SU-DHL-6 (cell line): Measurements from ENCODE around the gene CLCNKA.

Experiments
- H2AFZ ChIP-seq: fragments of 200-600 bp; sonication (generic); 2 replicates; pipeline ENCODE4 v1.6.1; 2014; ENCODE audit warnings: low read depth, mild to moderate bottlenecking, moderate library complexity, mixed read lengths, antibody characterized with exemption, low read length; ENCODE audit not compliant: severe bottlenecking
- H3F3A ChIP-seq: fragments of 200-600 bp; shearing (Covaris generic); 2 replicates; pipeline ENCODE4 v1.6.0; 2016; ENCODE audit warnings: antibody characterized with exemption, mild to moderate bottlenecking; ENCODE audit not compliant: insufficient read depth
- H3K27ac ChIP-seq: fragments of 200-600 bp; sonication (generic); 2 replicates; pipeline ENCODE4 v1.5.1; 2016; ENCODE audit warnings: low read depth, mild to moderate bottlenecking, low read length, moderate library complexity, mixed read lengths
- H3K27me3 ChIP-seq: fragments of 200-600 bp; sonication (generic), shearing (Covaris generic); 2 replicates; pipeline ENCODE4 v1.6.0; 2014; ENCODE audit warnings: mild to moderate bottlenecking, low read length
- H3K36me3 ChIP-seq: fragments of 200-600 bp; sonication (generic); 2 replicates; pipeline ENCODE4 v1.6.1; 2014; ENCODE audit warnings: mild to moderate bottlenecking, low read length, mixed read lengths
- H3K4me2 ChIP-seq: fragments of 300-600, 200-600 bp; shearing (Covaris generic), sonication (generic); 2 replicates; pipeline ENCODE4 v1.6.0; 2014; ENCODE audit warnings: low read length, low read depth, mild to moderate bottlenecking; ENCODE audit not compliant: poor library complexity, severe bottlenecking
- H3K4me3 ChIP-seq: fragments of 200-600 bp; sonication (generic); 2 replicates; pipeline ENCODE4 v1.5.1; 2014; ENCODE audit warnings: antibody characterized with exemption, low read length, mild to moderate bottlenecking, mixed read lengths; ENCODE audit not compliant: insufficient read depth, poor library complexity, severe bottlenecking
- H3K79me2 ChIP-seq: fragments of 200-600 bp; sonication (generic); 2 replicates; pipeline ENCODE4 v1.6.1; 2014; ENCODE audit warnings: mild to moderate bottlenecking, low read length, moderate library complexity; ENCODE audit not compliant: insufficient read depth
- H3K9ac ChIP-seq: fragments of 200-600 bp; sonication (generic); 2 replicates; pipeline ENCODE4 v1.7.0; 2014; ENCODE audit warnings: mild to moderate bottlenecking, low read length
- H3K9me2 ChIP-seq: fragments of 200-600 bp; sonication (generic); replicated peaks from 2 replicates; pipeline ENCODE4 v1.6.1; 2014; ENCODE audit warnings: low read length; ENCODE audit not compliant: insufficient read depth
- H3K9me3 ChIP-seq: fragments of 200-600 bp; sonication (generic); 2 replicates; pipeline ENCODE4 v1.6.1; 2014; ENCODE audit warnings: low read length, mixed read lengths; ENCODE audit not compliant: insufficient read depth
- H4K20me1 ChIP-seq: fragments of 200-600 bp; sonication (generic); 2 replicates; pipeline ENCODE4 v1.6.1; 2014; ENCODE audit warnings: low read depth, mild to moderate bottlenecking, antibody characterized with exemption, low read length, moderate library complexity, mixed read lengths
- EZH2phosphoT487 ChIP-seq: fragments of 200-600 bp; sonication (generic), shearing (Covaris generic); conservative IDR thresholded peaks from 2 replicates; pipeline ENCODE4 v1.6.1; 2018; ENCODE audit warnings: mild to moderate bottlenecking, antibody characterized with exemption, low read length, moderate library complexity, mixed read lengths
- TF ChIP-seq, protein P1 (sequence below): fragments of 200-600 bp; sonication (generic); IDR thresholded peaks from one replicate; pipeline ENCODE4 v1.5.1; 2017; ENCODE audit warnings: antibody characterized with exemption, mild to moderate bottlenecking, low read length, moderate library complexity; ENCODE audit not compliant: insufficient read depth, poor library complexity, severe bottlenecking

Gene CLCNKA

DNA sequence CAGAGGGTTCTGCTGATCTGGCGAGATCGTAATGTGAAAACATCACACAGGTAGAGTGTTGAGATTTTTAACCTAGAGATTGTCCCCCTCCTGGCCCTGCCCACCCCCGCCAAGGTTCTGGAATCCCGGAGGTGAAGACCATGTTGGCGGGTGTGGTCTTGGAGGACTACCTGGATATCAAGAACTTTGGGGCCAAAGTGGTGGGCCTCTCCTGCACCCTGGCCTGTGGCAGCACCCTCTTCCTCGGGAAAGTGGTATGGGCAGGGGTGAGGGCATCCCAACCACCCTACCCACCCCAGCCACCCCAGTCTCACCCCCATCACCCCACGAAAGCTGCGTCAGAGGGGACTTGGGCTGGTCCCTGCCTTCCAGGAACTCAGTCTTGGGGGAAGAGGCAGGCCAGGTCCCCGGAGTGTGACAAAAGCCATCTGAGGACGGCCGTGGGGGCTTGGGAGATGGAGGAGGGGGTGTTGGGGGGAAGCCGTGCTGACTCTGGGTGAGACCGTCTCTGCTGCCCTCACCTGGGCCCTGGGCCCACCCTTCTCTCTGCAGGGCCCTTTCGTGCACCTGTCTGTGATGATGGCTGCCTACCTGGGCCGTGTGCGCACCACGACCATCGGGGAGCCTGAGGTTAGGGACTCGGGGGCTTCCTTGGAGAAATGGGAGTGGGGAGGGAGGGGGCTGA lies 26.1 kb downstream of the CLCNKA start:
- Histone ChIP-seq H3K4me3 (no peak overlapping the region), H3K9ac (no peak overlapping the region), H3K79me2 (no peaks in the 10 kb centered on the region), H3K9me3 (no peaks in the 10 kb centered on the region), H3K9me2 (no peaks in the 10 kb centered on the region), H3K36me3 (no peaks in the 10 kb centered on the region), H3F3A (no peaks in the 10 kb centered on the region), H3K27me3 (no peaks in the 10 kb centered on the region), H4K20me1 (no peaks in the 10 kb centered on the region), H3K4me2 (no peak overlapping the region), H2AFZ (no peak overlapping the region), H3K27ac (no peak overlapping the region)
- TF ChIP-seq, protein P1, sequence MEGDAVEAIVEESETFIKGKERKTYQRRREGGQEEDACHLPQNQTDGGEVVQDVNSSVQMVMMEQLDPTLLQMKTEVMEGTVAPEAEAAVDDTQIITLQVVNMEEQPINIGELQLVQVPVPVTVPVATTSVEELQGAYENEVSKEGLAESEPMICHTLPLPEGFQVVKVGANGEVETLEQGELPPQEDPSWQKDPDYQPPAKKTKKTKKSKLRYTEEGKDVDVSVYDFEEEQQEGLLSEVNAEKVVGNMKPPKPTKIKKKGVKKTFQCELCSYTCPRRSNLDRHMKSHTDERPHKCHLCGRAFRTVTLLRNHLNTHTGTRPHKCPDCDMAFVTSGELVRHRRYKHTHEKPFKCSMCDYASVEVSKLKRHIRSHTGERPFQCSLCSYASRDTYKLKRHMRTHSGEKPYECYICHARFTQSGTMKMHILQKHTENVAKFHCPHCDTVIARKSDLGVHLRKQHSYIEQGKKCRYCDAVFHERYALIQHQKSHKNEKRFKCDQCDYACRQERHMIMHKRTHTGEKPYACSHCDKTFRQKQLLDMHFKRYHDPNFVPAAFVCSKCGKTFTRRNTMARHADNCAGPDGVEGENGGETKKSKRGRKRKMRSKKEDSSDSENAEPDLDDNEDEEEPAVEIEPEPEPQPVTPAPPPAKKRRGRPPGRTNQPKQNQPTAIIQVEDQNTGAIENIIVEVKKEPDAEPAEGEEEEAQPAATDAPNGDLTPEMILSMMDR, result no peak
- no peak for TF ChIP-seq EZH2phosphoT487

DNA sequence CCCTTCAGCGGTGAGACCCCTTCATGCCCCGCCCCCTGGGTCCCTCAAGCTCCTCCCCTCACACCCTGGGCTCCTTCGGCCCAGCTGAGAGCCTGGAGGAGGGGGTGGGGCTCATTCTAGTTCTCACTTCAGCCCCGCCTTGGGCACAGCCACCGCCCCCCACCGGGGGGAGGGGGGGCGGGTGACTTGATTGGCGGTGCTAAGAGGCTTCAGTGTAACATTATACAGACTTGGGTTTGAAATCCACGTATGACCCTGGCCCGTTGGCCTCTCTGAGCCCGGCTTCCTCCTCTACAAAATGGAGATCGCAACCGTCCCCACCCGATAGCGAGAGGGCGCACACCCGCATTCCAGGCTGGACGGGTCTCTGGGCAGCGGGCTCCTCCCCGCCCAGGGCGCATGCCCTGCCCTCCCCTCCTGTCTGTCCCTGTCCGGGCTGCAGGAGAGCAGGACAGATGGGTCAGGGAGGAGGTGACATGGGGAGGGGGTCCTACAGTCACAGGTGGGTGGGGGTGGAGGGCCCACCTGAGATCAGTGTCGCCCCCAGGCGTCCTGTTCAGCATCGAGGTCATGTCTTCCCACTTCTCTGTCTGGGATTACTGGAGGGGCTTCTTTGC lies 26.8 kb downstream of the CLCNKA start:
- H3K9me2 ChIP-seq, result no peaks in the 10 kb centered on the region
- no peak overlapping the region for H3K27ac ChIP-seq
- H3F3A ChIP-seq, result no peaks in the 10 kb centered on the region
- TF ChIP-seq, protein P1, result no peak
- TF ChIP-seq EZH2phosphoT487, result no peak
- H3K36me3 ChIP-seq, result no peaks in the 10 kb centered on the region
- H3K4me3 ChIP-seq, result no peak overlapping the region
- H3K27me3 ChIP-seq, result no peaks in the 10 kb centered on the region
- H3K9me3 ChIP-seq, result no peaks in the 10 kb centered on the region
- H3K4me2 ChIP-seq, result no peak overlapping the region
- H4K20me1 ChIP-seq, result no peaks in the 10 kb centered on the region
- H3K9ac ChIP-seq, result no peak overlapping the region
- H2AFZ ChIP-seq, result no peak overlapping the region
- H3K79me2 ChIP-seq, result no peaks in the 10 kb centered on the region

DNA sequence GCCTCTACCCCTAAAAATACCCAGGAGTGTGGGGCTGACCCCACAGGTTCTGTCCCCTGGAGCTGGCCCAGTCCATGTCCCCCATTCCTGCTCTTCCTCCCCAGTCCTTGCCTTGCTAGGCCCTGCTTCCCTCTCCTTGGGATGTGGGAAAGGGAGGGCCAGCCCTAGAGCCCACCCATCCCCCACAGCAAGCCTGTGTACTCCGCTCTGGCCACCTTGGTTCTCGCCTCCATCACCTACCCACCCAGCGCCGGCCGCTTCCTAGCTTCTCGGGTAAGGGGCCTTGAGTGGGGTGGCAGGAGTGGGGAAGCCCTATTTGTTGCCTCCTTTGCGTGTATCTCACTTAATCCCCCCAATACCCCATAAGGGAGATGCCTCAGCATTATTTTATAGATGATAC lies 28.5 kb downstream of the CLCNKA start:
- no peak for TF ChIP-seq EZH2phosphoT487
- TF ChIP-seq, protein P1, result no peak
- H3K36me3 ChIP-seq, result no peaks in the 10 kb centered on the region
- H3K9me3 ChIP-seq, result no peaks in the 10 kb centered on the region
- H3K27me3 ChIP-seq, result no peaks in the 10 kb centered on the region
- no peaks in the 10 kb centered on the region for H3K9me2 ChIP-seq
- H2AFZ ChIP-seq, result no peak overlapping the region
- no peaks in the 10 kb centered on the region for H3K79me2 ChIP-seq
- H4K20me1 ChIP-seq, result no peaks in the 10 kb centered on the region
- H3K27ac ChIP-seq, result no peak overlapping the region
- H3K4me2 ChIP-seq, result no peak overlapping the region
- no peak overlapping the region for H3K9ac ChIP-seq
- H3F3A ChIP-seq, result no peaks in the 10 kb centered on the region
- no peak overlapping the region for H3K4me3 ChIP-seq
